ENCODE data around the gene EVA1A.

EVA1A gene

DNA sequence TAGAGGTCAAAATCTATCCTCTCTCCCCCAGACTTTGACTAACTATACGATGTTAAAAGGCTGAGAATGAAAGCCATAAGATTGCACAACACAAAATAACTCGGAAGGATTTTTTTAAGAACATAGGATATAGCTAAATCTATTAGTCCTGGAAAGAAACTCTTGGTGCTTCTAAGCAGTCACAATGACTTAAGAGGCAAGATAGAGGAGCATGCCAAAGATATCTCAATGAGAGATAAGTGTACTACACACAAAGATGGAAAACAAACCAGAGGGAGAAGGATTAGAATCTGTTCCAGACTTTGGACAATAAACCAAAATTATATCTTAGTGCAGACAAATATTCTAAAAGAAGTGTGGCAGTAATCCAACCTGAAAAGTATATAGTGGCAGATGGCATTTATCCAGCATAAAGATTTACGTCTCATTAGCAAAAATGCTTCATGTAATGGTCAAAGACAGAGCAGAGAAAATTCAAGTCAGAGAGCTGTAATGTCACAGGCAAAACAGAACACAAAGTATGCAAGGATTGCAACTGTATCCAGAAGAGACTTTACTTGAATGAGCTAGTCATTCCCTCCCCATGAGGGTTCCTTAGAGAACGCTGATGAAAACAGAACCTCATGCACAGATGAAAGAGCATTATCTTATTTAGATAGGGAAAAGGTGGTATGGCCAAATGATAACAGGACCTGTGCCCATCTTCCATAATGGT is 28.8 kb upstream of the EVA1A start:
- no peak for DNase-seq

DNA sequence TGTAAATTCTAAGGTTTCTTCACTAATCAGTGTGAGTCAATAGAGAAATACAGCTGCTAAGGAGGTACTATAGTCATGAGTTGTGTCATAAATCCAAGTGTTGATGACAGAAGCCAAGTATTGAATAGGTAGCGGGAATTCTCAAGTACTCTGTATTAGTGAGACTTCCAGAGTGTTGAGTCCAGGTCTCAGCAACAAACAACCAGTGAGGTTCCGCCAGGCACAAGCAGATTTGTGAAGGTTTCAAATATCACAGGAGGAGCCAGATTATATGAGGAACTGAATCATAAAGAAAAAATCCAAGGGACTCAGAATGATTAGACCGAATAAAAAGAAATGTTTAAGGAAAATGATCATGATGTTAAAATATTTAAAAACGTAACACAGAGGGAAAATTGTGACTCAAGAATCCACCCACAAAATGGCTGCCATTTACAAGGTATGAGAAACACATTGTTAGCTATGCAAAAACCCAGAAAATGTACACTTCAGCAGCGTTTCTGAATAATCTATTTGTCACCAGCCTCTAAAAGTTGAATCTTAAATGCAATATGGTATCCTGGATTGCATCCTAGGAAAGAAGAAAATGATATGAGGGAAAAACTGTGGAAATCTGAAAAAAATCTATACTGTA is 27.3 kb upstream of the EVA1A start:
- DNase-seq: no peak

DNA sequence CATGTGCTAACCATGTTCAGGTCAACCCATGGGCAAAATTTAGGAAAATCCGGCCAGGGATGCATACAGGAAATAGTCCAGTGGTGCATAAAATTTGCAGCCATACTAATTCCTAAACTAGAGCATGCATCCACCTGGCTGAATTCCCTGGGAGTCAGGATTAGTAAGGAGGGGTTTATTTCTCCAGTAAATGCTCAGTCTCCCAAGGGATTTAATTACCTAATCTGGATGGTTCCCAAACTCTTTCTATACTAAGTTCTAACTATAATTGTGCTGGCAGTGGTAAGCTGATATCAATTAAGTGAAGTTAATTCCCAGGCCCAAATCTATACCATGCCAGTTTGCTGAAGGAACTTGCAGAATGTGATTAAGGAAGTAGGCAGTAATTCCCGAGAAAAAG is 26.2 kb upstream of the EVA1A start:
- no peak for DNase-seq

DNA sequence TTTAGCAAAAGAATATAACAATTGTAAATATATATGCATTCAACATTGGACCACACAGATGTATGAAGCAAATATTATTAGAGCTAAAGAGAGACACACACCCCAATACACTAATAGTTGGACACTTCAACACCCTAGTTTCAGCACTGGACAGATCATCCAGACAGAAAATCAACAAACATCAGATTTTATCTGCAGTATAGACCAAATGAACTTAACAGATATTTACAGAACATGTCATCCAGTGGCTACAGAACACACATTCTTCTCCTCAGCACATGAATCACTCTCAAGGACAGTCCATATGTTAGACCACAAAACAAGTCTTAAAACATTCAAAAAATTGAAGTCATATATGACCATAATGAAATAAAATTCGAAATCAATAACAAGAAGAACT is 22.1 kb upstream of the EVA1A start:
- DNase-seq: no peak

DNA sequence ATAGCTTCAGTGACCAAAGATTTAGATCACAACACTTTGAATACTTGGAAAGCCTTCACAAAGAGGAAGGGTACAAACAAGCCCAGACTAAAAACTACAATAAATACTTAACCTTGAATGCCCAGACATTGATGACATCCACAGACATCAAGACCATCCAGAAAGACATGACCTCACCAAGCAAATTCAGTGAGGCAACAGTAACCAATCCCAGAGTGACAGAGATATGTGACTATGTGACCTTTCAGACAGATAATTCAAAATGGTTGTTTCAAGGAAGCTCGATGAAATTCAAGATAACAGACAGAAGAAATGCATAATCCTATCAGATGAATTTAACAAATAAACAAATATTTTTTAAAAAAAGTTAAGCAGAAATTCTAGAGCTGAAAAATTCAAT is 19.9 kb upstream of the EVA1A start:
- DNase-seq: no peak

DNA sequence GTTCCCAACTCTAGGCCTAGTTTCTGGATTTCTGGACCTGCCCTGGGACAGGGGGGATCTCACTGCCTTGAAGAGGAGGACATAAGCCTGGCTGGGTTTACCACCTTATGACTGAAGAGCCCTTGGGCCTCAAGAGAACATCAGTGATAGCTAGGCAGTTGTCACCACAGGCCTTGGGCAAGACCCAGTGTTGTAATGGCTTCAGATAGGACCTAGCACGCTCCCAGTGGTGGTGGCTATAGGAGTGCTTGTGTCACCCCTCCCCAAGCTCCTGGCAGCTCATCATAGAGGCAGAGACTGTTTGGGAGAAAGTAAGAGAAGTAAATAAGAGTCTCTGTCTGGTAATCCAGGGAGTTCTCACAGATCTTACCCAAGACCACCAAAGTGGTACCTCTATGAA is 19.4 kb upstream of the EVA1A start:
- DNase-seq: no peak

DNA sequence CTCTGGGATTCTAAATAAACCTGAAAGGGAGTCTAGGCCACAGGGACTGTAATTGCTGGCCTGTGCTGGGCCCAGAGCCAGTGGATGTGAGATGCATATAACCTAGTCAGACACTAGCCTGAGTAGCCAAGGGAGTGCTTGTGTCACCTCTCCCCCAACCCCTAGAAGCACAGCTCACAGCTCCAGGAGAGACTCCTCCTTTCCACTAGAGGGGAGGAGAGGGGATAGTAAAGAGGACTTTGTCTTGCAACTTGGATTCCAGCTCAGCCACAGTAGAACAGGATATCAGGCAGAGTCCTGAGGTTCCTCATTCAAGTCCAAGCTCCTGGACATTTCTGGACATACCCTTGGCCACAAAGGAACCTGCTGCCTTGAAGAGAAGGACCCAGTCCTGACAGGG is 18.4 kb upstream of the EVA1A start:
- DNase-seq: no peak

DNA sequence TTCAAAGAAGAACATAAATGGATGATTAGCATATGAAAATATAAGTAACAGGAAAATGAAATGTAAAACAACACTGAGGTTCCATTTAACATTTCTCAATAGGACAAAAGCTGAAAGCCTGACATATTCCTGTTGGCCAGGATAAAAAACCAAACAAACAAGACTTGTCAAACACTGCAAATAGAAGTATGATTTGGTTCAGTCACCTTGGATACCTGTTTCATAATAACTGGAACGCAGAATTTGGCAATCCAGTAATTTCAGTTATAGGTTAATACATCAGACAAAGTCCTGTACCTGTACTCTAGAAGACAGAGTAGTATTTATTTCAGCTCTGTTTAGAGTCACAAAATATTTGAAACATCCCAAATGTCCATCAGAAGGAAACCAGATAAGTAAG is 16.5 kb upstream of the EVA1A start:
- no peak for DNase-seq

DNA sequence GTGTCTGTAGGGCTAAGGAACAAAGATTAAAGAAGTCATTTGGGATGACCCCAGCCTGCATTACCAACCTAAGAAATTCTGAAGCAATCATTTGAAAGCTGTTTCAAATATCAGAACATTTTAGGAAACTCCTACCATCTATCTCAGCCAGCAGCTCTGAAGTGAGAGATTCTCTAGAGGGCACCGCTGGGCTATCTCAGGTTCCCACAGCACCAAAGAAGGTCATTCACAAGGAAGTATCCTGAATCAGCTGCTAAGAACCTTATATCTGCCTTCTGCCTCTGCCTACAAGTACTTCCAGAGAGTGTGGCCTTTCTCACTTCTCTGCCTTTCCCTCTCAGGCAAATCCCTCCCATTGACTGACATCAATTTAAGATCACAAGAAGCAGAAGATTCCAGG is 13.4 kb upstream of the EVA1A start:
- no peak for DNase-seq

DNA sequence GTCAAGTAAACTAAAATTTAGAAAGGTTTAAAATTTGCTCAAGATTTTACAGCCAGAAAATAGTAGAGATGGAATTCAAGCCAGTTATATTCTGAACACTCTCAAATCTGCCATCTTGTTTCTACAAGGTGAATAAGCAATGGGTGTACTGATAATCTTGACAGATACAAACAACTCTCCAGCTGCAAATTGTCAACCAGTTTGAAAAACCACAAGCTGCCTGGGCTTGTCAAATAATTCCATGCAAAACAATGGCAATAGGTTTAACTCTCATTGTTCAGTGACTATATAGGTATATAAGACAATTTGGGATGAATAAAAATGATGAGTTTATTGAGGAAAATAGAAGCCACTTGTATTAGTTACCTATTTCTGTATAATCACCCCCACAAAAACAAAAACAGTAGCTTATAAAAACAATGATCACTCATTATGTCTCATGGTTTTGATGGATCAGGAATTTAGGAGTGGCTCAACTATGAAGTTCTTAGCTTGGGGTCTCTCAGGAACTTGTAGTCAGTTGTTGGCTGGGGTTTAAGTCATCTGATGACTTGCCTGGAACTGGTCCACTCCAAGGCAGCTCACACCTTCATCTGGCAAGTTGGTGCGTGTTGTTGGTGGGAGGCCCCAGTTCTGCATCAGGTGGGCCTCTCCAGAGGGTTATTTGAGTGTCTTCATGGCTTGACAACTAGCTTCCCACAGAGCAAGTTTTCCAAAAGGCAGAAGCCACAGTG is 12.6 kb upstream of the EVA1A start:
- no peak for DNase-seq

DNA sequence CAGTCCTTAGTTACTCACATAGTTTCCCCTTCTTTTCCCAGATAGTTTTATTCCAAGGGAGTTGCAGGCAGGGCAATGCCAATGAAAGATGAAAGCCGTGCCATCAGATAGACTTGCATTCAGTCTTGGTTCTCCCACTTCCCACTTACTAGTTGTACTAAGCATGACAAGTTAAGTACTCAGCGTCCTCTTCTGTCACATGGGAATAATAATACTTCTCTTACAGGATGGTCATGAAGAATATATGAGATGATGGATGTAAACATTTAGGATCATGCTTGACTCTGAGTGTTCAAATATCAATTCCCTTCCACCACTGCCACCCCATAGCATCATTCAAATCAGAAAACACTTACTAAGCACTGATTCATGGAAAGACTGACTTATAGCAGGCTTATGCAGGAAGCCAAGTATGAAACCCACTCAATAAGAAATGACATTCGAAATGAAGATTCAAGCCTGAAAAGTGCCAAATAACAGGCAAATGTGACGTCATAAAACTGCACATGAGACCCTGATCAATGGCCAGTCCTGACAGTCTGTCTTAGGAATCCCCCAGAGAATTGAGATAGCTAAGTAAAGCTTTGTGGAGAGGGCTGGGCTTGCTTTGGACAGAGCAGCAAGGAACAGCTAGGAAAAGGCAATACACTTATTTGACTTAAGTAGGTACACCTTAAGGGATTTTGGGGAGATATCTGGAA is 11.1 kb upstream of the EVA1A start:
- DNase-seq: no peak

DNA sequence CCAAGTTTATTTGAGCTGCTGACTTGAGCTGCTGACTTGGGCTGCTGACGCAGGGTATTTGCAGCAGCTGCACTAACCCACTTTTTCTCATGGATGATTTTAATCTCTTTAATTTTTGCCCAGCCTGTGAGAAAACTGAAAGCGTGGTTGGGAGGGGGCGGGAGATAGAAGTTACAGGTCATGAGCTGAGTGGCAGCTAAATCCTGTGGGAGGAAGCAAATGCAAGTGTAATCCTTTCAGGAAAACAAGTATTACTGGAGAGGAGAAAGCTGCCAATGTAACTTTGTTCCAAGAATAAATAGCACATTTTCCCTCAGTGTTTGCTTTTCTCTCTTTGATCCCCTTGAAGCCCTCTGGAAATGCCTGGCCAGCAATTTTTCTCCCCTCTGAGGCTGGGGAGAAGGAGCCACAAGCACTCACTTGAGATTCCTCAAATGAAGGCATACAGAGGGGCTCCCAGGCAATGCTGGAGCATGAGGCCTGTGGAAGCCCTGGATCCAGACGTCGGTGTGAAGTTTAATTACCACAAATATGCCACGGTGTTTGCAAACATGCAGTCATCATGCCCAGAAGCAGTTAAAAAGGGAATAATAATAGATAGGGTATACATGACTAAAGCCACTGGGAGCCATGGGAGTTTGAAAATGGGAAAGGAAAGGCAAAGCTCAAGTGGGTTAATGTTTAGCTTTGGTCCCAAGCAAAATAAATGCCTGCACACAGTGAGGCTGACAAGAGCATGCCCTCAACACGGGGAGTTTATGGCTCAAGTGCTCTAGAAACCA is 10.4 kb upstream of the EVA1A start:
- DNase-seq: no peak

DNA sequence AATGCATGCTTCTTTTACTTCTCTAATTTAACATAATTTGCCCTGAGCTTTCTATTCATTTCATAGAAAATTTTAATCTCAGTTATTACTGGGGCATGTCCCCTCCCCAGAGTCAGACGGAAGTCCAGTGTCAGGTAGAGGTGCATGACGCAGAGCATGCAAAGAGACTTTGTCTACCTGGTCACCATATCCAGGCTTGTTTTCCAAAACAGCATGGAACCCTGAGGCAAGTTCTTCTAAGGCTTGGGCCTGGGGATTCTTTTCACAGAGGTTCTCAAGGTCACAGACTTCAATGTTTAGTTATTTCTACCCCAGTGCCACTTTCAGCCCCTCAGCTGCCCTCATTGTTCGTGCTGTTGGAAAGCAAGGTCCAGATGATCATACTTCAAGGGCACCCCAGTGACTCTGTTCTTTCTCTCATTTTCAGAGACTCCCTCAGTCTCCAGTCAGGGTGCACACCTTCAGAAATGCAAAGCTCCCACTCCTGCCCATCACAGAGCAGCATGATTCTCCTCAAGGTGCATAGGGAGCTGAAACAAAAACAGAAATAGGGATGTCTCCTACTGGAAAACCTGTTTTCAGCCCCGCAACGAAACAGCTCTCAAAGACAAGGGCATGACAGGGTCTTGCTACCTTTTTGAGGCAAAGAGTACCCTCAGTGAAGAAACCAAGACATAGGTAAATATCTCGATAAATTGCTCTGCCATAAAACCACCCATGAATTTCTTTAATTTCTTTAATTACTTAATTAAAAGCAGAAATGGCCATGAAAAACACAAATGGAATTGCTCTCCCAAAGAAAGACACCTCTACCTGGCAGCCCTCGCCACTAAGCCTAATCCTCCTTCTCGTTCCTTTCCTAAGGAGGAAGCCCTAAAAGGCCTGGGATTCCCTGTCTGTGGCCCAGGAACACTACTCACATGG is 9.5 kb upstream of the EVA1A start:
- DNase-seq: no peak

DNA sequence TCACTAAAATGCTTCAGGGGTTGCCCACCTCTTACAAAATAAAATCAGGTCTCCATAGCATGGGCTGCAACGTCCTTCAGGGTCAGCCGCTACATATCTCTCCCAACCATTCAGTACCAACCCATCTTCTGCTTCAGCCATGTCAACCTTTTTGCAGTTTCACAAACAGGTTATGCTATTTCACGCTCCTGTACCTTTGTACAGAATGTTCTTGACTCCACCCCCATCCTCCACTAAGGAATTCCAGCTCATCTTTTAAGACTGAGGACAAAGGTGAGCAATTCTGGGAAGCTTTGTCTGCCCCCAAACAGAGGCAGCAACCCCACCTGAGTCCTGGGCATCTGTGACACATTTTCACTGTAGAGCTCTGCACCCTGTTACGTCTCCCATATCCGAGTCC is 8.8 kb upstream of the EVA1A start:
- no peak for DNase-seq

DNA sequence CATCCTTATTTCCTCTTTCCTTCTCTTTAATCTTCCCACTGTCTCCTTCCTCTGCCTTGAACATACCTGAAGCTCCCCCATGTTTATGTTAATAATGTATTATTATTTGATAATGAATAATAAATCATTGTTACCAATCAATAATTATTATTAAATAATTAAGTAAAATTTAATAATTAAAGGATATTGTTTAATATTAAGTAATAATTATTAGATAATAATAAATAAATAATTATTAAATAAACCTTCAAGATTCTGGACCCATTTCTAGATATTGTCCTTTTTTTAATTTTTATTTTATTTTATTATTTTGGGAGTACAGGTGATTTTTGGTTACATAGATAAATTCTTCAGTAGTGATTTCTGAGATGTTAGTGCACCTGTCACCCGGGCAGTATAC is 7.4 kb upstream of the EVA1A start:
- DNase-seq: no peak

DNA sequence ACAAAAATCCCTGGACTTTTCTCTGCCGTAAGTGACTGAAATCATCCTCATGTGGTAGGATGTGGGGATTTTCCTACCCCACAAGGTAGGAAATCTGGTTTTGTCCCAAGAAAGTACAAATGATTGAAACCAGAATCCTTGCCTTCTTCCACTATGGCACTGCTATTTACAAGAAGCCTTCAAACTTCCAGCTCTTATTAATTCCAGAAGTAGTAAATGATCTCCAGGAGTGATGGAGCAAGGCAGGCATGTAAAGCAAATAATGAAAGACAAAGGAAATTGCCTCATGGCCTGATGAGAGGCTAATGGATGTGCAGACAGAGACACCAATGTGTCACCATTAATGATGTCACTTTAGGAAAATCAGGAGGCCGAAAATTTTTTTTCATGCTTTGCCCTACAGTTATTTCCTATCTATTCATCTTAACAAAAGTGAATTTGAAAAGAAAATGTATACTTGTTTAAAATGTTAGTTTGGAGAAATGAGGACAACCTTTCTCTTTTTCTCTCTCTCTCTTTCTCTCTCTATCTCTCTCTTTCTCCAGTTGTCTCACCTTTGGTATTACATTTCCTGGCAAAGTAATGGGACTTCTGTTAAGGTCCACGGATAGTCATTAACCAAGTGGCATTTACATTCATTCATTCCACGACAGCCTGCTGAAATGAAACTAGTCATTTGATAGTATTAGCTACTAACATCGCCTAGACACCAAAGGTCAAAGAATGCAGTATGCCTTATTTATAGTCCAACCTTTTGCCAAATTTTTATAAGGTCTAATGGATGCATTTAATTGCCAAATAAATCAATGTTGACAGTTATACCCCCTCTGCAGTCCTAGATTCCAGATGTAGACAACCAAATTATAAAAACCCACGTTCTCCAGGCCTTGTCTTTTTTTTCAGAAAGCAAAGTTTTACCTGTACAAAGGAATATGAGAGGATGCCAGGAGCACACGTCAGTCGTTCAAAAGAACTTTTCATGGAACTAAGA is 5.0 kb upstream of the EVA1A start:
- DNase-seq: no peak

DNA sequence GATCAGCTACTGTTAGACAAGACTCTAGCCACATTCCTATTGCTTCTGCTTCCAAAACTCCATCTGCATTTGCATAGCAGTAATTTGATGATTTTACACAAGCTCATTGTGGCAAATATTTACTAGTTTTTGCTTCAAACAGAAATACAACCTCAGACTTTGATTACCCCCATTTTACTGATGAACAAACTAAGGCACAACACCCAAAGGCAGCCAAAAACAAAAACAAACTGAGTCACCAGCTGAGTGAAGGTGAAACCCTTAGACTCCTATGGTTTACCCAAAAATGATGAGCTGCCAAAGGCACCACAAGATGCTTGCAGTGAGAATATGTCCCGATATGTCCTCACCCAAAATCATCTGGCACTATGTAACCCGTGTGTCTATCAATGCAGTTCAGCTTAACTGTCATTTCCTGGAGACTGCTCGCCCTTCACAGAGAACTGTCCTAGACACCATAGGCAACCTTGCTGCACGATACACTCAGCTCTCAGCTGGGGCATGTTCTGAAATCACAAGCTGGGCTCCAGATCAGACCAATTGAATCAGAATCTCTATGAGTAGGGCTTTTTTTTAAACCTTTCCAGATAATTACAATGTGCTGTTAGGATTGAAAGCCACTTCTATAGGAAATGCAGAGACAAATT is 4.1 kb upstream of the EVA1A start:
- peak in 1 of 5 donors; percentile 6 for DNase-seq

DNA sequence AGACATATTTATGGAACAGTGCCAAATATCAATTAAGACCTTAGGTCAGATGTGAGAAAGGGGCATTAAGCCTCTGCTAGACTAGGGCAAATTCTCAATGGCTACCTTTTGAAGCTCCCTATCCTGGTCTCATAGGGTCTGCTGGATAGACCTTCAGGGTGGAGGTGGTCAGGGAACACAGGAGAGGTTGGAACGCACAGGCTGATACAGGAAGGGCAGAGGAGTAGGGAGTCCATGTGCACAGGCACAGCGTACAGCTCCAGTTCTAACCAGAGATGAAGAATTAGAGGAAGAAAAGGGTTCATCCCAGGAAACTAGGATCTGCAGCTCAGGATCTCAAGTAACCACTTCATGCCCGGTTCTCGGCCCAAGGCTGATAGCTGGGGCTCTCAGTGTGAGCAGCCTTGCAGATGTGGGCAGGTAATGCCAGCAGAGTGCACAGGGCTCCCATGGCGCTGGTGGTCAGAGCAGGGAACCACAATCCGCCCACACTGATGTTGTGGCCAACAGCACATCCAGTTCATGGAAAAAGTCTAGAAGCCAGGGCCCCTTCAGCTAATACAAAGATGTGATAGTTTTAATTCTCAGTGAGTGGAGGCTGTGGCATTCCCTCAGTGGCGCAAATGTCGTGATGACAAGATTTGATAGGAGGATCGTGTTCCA is 3.4 kb upstream of the EVA1A start:
- no peak for DNase-seq

DNA sequence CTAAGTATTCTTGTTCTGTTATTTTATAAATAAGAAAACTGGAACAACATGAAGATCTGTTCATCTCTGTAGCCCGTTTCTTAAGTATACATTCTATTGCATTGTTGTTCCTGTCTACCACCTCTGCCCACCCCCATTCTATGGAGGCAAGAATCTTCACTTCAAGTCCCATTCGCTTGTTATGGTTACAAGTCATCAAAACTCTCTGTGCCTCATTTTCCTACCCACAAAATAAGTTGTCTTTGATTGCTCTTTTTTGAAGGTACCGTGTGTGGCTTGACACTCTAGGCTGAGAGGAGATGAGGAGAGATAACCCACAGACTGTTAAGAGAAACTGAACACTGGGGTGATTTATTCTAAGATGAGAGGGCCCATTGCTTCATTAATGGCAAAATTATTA is 2.9 kb upstream of the EVA1A start:
- DNase-seq: no peak

All from T-helper 1 cell (primary cell).